ENCODE measurements around the gene CENPL.

DNA sequence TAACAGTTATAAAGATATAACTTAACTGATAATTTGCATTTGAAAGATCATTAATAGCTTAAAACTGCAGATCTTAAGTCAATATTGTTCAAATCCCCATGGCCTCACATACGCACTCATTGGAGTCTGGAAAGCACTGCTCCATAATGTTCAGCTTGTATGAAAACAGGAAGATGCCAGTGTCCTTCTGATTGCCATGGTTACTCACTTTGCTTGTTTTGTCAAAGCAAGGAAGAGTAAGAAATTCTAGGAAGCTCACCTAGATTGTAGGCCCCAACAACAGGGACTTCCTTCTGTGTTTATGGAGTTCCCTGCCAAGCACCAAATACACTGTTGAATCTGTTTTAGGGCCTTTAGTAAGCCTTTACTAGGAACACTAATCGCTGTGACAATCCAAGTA, 32.2 kb upstream of the CENPL start:
- no peak for TF ChIP-seq POLR2A (IDR thresholded peaks at IDR 0.05)
- TF ChIP-seq, protein P1, sequence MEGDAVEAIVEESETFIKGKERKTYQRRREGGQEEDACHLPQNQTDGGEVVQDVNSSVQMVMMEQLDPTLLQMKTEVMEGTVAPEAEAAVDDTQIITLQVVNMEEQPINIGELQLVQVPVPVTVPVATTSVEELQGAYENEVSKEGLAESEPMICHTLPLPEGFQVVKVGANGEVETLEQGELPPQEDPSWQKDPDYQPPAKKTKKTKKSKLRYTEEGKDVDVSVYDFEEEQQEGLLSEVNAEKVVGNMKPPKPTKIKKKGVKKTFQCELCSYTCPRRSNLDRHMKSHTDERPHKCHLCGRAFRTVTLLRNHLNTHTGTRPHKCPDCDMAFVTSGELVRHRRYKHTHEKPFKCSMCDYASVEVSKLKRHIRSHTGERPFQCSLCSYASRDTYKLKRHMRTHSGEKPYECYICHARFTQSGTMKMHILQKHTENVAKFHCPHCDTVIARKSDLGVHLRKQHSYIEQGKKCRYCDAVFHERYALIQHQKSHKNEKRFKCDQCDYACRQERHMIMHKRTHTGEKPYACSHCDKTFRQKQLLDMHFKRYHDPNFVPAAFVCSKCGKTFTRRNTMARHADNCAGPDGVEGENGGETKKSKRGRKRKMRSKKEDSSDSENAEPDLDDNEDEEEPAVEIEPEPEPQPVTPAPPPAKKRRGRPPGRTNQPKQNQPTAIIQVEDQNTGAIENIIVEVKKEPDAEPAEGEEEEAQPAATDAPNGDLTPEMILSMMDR (IDR thresholded peaks at IDR 0.05): no peak
